Gastrocnemius medialis (tissue), 4 donors: ENCODE data around the gene KCMF1. TPM values are rescaled to one million over a fixed set of nuclear protein-coding genes. Genes with fewer than 3 reads are reported as not detected.

Experiments
- ATAC-seq, 2 donors: fragments of 150-250 bp; one replicate each; pipeline ENCODE4 v1.9.1; 2016
- DNase-seq, 2 donors: peaks; one replicate each; pipeline ENCODE4 v3.0.0-alpha.2; 2019
- H3K27ac ChIP-seq, 4 donors: fragments of 200-600 bp; sonication (generic); 1 replicate in 1 of 4; 2 replicates in 3 of 4; pipeline ENCODE4 v1.5.1; 2016 to 2018; ENCODE audit warnings: mild to moderate bottlenecking in 2 of 4, moderate library complexity in 1 of 4
- H3K27me3 ChIP-seq, 3 donors: fragments of 200-600 bp; sonication (generic) in 2 of 3; 1 replicate in 1 of 3; 2 replicates in 2 of 3; pipeline versions ENCODE4 v1.5.1 to v1.6.0; 2016 to 2019; ENCODE audit warnings: mild to moderate bottlenecking in 1 of 3, moderate library complexity in 1 of 3
- H3K36me3 ChIP-seq, 2 donors: fragments of 200-600 bp; sonication (generic) in 1 of 2; one replicate each; pipeline ENCODE4 v1.5.1; 2017 to 2018
- H3K4me1 ChIP-seq, 2 donors: fragments of 200-600 bp; sonication (generic) in 1 of 2; one replicate each; pipeline ENCODE4 v1.5.1; 2016 to 2017; ENCODE audit warnings: mild to moderate bottlenecking in 2 of 2
- H3K4me3 ChIP-seq, 4 donors: fragments of 200-600 bp; sonication (generic) in 3 of 4; 1 replicate in 1 of 4; 2 replicates in 3 of 4; pipeline ENCODE4 v1.5.1; 2016 to 2019; ENCODE audit warnings: mild to moderate bottlenecking in 2 of 4
- H3K9me3 ChIP-seq, 3 donors: fragments of 200-600 bp; sonication (generic) in 2 of 3; 1 replicate in 1 of 3; 2 replicates in 2 of 3; pipeline ENCODE4 v1.5.1; 2016 to 2019
- POLR2A ChIP-seq, 2 donors: fragments of 450-650 bp; IDR thresholded peaks; one replicate each; pipeline ENCODE4 v1.6.1; 2017; ENCODE audit warnings: antibody characterized with exemption in 2 of 2, mild to moderate bottlenecking in 2 of 2, moderate library complexity in 2 of 2
- in situ Hi-C, 4 donors: fragments of 200-750 bp; cut with MboI; loops; one replicate each; pipeline versions ENCODE4 v1.15.0 to v1.8.0; 2017; ENCODE audit warnings: low sequenced_read_pairs in 4 of 4
- intact Hi-C: fragments of 100-400 bp; cut with DNase I; formaldehyde crosslinking; loops from one replicate; pipeline ENCODE4 v1.15.1; 2023; ENCODE audit warnings: low total_unique reads
- total RNA-seq, 4 donors: library from RNA; depleted of rRNA; stranded (reverse); fragments of >200 nt; gene quantifications; one replicate each; pipeline versions ENCODE4 v1.1.0 to v1.2.3, GENCODE V29; 2016
- TF ChIP-seq, protein P1 (sequence below), 5 experiments: fragments of 450-650 bp in 3 of 5; fragments of 200-600 bp in 2 of 5; sonication (generic) in 2 of 5; IDR thresholded peaks in 4 of 5; conservative IDR thresholded peaks in 1 of 5; 1 replicate in 4 of 5; 2 replicates in 1 of 5; pipeline ENCODE4 v1.5.1; 2016 to 2019; ENCODE audit warnings: antibody characterized with exemption in 5 of 5, mild to moderate bottlenecking in 3 of 5, moderate library complexity in 3 of 5

The KCMF1 gene
- total RNA-seq = 100 to 1,000 TPM; 158 to 178 (median 165) TPM

DNA sequence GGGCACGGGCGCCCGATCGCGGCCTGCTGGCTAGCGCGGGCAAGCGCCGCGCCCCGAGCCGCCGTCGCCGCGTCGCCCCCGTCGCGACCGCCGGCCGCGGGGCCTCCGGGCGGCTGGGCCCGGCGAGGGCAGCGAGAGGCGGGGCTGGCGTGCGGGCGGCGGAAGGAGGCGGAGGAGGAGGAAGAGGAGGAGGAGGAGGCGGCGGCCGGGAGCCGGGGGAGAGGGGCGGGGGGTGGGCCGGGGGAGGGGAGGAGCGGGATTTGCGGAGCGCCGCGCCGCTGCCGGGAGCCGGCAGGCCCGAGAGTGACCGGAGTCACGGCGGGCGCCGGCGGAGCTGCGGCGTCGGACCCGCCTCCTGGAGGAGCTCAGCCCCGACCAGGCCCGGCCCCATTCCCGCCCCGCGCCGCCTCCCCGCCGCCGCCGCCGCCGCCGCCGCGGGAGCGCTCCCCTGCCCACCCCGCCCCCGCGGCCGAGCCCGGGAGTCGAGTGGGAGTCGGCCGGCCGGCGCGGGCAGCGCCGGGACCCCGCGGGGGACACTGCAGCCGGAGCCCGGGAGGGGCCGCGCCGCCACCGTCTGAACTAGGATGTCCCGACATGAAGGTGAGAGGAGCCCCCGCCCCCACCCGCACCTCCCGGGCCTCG, at the start of gene KCMF1:
TSS of gene KCMF1 (plus strand) at position 294 of the 642 bp plus-strand sequence. CDS start at position 585, 291 bp downstream.
- DNase-seq = peak; percentile 82 to 83
- H3K4me3 ChIP-seq = peak within 1 kb of the TSS; percentile 81 to 96 (median 92)
- H3K36me3 ChIP-seq = no peaks in the 10 kb centered on the region
- H3K27me3 ChIP-seq = no peaks in the 10 kb centered on the region
- no peaks in the 10 kb centered on the region for H3K9me3 ChIP-seq
- intact Hi-C loops (loop anchor here (2.0 kb wide), 1 partner anchor 46 kb away; no protein-coding TSS in a partner anchor), in situ Hi-C loops (no loop called here)
- peaks cover 52 to 53% of the 10 kb centered on the region in 2 donors for H3K4me1 ChIP-seq
- peak within 1 kb of the TSS; percentile 92 to 99 (median 97) for H3K27ac ChIP-seq
- TF ChIP-seq, protein P1, sequence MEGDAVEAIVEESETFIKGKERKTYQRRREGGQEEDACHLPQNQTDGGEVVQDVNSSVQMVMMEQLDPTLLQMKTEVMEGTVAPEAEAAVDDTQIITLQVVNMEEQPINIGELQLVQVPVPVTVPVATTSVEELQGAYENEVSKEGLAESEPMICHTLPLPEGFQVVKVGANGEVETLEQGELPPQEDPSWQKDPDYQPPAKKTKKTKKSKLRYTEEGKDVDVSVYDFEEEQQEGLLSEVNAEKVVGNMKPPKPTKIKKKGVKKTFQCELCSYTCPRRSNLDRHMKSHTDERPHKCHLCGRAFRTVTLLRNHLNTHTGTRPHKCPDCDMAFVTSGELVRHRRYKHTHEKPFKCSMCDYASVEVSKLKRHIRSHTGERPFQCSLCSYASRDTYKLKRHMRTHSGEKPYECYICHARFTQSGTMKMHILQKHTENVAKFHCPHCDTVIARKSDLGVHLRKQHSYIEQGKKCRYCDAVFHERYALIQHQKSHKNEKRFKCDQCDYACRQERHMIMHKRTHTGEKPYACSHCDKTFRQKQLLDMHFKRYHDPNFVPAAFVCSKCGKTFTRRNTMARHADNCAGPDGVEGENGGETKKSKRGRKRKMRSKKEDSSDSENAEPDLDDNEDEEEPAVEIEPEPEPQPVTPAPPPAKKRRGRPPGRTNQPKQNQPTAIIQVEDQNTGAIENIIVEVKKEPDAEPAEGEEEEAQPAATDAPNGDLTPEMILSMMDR (IDR thresholded peaks at IDR 0.05 in 4 of 5, conservative IDR thresholded peaks at IDR 0.05 in 1 of 5) = no peak
- TF ChIP-seq POLR2A (IDR thresholded peaks at IDR 0.05) = peak in 1 of 2 donors; percentile 4
- ATAC-seq = peak; percentile 70 to 74

DNA sequence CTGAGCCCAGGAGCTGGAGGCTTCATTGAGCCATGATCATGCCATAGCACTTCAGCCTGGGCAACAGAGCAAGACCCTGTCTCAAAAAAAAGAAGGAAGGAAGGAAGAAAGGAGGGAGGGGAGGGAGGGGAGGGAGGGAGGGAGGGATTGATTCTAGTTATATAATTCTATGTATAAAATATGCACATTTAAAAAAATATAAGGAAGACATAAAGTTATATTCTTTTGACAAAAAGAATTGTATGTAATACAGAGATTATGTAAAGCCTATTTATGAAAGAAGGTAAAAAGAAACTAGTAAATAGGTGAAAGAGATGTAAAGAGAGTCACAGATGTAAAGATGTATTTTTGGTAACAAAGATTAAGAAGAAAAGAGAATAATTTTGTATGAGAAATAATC, 48.0 kb upstream of the KCMF1 start:
- Histone ChIP-seq H3K27me3 (no peaks in the 10 kb centered on the region), H3K36me3 (no peaks in the 10 kb centered on the region), H3K4me1 (peaks cover 6 to 7% of the 10 kb centered on the region in 2 donors), H3K27ac (peak overlapping the region in 1 of 4 donors; percentile 56), H3K9me3 (no peaks in the 10 kb centered on the region), H3K4me3 (no peak overlapping the region)
- ATAC-seq (no peak), DNase-seq (no peak)
- TF ChIP-seq, protein P1 (IDR thresholded peaks at IDR 0.05 in 4 of 5, conservative IDR thresholded peaks at IDR 0.05 in 1 of 5) = no peak
- TF ChIP-seq POLR2A (IDR thresholded peaks at IDR 0.05) = no peak
- intact Hi-C loops = no loop called here
- in situ Hi-C loops = loop anchor here in 1 of 4 donors (25.0 kb wide), 1 partner anchor 339 kb away; no protein-coding TSS in a partner anchor

DNA sequence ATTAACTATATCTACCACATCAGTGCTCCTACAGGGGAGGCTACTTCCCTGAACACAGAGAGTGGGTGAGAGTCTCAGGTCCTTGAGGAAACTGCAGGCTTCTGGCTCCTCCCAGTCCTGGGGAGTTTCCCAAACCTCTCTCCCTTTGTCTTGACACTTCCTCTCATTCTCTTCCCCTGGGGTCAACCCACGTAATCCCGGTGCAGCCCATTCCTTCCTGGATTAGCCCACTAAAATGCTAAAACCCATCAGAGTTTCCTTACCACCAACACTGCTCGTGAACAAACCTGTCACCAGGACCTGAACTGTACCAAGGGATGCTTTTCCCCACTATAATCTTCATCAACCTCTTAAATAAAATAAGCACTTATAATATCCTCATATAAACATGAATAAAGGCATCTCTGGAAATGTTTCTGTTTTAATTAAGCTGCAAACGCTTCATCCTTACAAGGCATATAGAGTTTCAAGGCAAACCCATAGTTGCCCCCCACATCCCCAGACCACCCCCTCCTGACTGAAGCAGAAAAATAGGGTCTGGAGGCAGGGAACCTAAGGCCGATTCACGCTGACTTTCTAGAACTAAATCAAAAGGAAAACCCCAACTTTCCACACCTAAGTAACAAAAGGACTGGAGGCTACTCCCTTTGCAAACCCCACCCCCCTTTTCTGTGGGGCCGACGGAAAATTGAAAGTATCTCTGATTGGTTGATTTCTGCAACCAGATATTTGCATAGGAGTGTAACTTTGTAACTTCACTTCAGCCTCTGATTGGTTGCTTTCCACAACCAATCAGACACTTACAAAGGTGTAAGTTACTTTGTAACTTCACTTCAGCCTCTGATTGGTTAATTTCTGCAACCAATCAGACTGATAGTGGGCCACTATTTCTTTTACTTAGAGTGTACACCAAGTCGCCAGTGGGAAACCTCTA, 46.5 kb upstream of the KCMF1 start:
- Histone ChIP-seq H3K27me3 (no peaks in the 10 kb centered on the region), H3K27ac (peak overlapping the region; percentile 41 to 65 (median 54)), H3K4me1 (peaks cover 5 to 6% of the 10 kb centered on the region in 2 donors), H3K36me3 (no peaks in the 10 kb centered on the region), H3K9me3 (no peaks in the 10 kb centered on the region), H3K4me3 (peak overlapping the region in 1 of 4 donors; percentile 14)
- in situ Hi-C loops (loop anchor here in 2 of 4 donors (5.0 to 25.0 kb wide), 2 partner anchors 338 to 427 kb away; no protein-coding TSS in a partner anchor), intact Hi-C loops (loop anchor here (2.0 to 5.0 kb wide), 4 partner anchors 20 to 378 kb away; partner anchors contain the start of genes TCF7L1, TMSB10 and TRABD2A)
- ATAC-seq (peak; percentile 8 to 42), DNase-seq (no peak)
- TF ChIP-seq POLR2A (IDR thresholded peaks at IDR 0.05) = peak in 1 of 2 donors; percentile 49
- TF ChIP-seq, protein P1 (IDR thresholded peaks at IDR 0.05 in 4 of 5, conservative IDR thresholded peaks at IDR 0.05 in 1 of 5) = no peak

DNA sequence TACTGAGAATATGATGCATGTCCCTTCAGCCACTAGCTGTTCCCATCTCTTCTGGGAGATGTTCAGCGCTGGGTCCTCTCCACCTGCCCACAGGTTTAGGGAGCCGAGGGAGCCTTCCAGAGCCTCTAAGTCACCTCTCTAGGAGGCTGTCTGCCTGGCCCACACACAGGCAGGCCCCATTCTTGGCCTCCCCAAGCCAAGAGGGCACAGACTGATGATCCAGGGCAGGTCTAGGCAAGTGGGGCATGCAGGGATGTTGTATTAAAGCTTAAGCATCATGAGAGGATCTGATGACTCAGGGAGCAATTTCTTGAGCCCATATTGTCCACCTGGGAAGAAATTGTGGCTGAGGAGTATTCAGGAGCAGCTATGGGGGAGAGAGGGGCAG, 45.6 kb upstream of the KCMF1 start:
- TF ChIP-seq, protein P1 (IDR thresholded peaks at IDR 0.05 in 4 of 5, conservative IDR thresholded peaks at IDR 0.05 in 1 of 5) = no peak
- TF ChIP-seq POLR2A (IDR thresholded peaks at IDR 0.05) = no peak
- Histone ChIP-seq H3K36me3 (no peaks in the 10 kb centered on the region), H3K27ac (peak overlapping the region in 3 of 4 donors; percentile 53 to 65 (median 54)), H3K4me3 (no peak overlapping the region), H3K4me1 (peaks cover 0 to 2% of the 10 kb centered on the region in 2 donors), H3K27me3 (no peaks in the 10 kb centered on the region), H3K9me3 (no peaks in the 10 kb centered on the region)
- DNase-seq = no peak
- intact Hi-C loops = loop anchor here (2.0 to 5.0 kb wide), 4 partner anchors 21 to 377 kb away; partner anchors contain the start of genes TCF7L1, TMSB10 and TRABD2A
- no peak for ATAC-seq
- in situ Hi-C loops = loop anchor here in 1 of 4 donors (5.0 kb wide), 1 partner anchor 428 kb away; no protein-coding TSS in a partner anchor
